Smooth muscle cell (in vitro differentiated cells): ENCODE measurements around the gene MTF1. TPM values are rescaled to one million over a fixed set of nuclear protein-coding genes. Genes with fewer than 3 reads are reported as not detected.

Experiments
- DNase-seq: peaks from one replicate; lab custom pipeline; 2025; ENCODE audit not compliant: unreplicated experiment; lab: John Stamatoyannopoulos, UW
- H2AFZ ChIP-seq: fragments of 200-600 bp; sonication (generic); 2 replicates; pipeline ENCODE4 v1.6.0; 2016; ENCODE audit warnings: antibody characterized with exemption, low read depth, mild to moderate bottlenecking
- H3F3A ChIP-seq: fragments of 200-600 bp; sonication (generic); 2 replicates; pipeline ENCODE4 v1.6.0; 2017; ENCODE audit warnings: antibody characterized with exemption, low read depth
- H3K27ac ChIP-seq: fragments of 200-600 bp; sonication (generic); 2 replicates; pipeline ENCODE4 v1.5.1; 2016; ENCODE audit warnings: low read depth, mild to moderate bottlenecking
- H3K27me3 ChIP-seq: fragments of 200-600 bp; sonication (generic); 2 replicates; pipeline ENCODE4 v1.6.1; 2016; ENCODE audit warnings: low read depth, mild to moderate bottlenecking
- H3K36me3 ChIP-seq: fragments of 200-600 bp; sonication (generic); 2 replicates; pipeline ENCODE4 v1.5.1; 2016; ENCODE audit warnings: low read depth
- H3K4me1 ChIP-seq: fragments of 200-600 bp; sonication (generic); 2 replicates; pipeline ENCODE4 v1.5.1; 2016; ENCODE audit warnings: low read depth
- H3K4me2 ChIP-seq: fragments of 200-600 bp; sonication (generic); 2 replicates; pipeline ENCODE4 v1.6.0; 2016; ENCODE audit warnings: mild to moderate bottlenecking
- H3K4me3 ChIP-seq: fragments of 200-600 bp; sonication (generic); 2 replicates; pipeline ENCODE4 v1.5.1; 2016; ENCODE audit warnings: mild to moderate bottlenecking
- H3K79me2 ChIP-seq: fragments of 200-600 bp; sonication (generic); 2 replicates; pipeline ENCODE4 v1.6.0; 2016; ENCODE audit warnings: low read depth, mild to moderate bottlenecking
- H3K9ac ChIP-seq: fragments of 200-600 bp; sonication (generic); 2 replicates; pipeline ENCODE4 v1.6.0; 2016; ENCODE audit warnings: low read depth
- H3K9me3 ChIP-seq: fragments of 200-600 bp; sonication (generic); replicated peaks from 2 replicates; pipeline ENCODE4 v1.5.1; 2016; ENCODE audit warnings: low read depth
- H4K20me1 ChIP-seq: fragments of 200-600 bp; sonication (generic); 2 replicates; pipeline ENCODE4 v1.6.0; 2016; ENCODE audit warnings: low read depth
- WGBS: methylation state at CpG from one replicate; pipeline ENCODE4 v1.1.7; 2016; ENCODE audit warnings: low lambda C conversion rate; 5-methylcytosine and 5-hydroxymethylcytosine counted together
- polyA plus RNA-seq: library from polyadenylated mRNA; unstranded; fragments of >200 nt; fragmentation: Nextera tagmentation; extraction: Ambion mirVana; gene quantifications from 2 replicates; pipeline ENCODE4 v1.2.1, GENCODE V29; 2016
- total RNA-seq: library from RNA; depleted of rRNA; stranded (reverse); fragments of >200 nt; gene quantifications from 2 replicates; pipeline ENCODE4 v1.2.3, GENCODE V29; 2014
- TF ChIP-seq, protein P1 (sequence below): fragments of 200-600 bp; sonication (generic); IDR thresholded peaks from 2 replicates; pipeline ENCODE4 v1.5.1; 2017; ENCODE audit warnings: borderline replicate concordance, mild to moderate bottlenecking, antibody characterized with exemption; ENCODE audit not compliant: insufficient read depth, poor library complexity, severe bottlenecking

Gene MTF1
- total and polyA plus RNA-seq, 2 experiments from 2014 or later: 6.8 to 25.9 TPM

DNA sequence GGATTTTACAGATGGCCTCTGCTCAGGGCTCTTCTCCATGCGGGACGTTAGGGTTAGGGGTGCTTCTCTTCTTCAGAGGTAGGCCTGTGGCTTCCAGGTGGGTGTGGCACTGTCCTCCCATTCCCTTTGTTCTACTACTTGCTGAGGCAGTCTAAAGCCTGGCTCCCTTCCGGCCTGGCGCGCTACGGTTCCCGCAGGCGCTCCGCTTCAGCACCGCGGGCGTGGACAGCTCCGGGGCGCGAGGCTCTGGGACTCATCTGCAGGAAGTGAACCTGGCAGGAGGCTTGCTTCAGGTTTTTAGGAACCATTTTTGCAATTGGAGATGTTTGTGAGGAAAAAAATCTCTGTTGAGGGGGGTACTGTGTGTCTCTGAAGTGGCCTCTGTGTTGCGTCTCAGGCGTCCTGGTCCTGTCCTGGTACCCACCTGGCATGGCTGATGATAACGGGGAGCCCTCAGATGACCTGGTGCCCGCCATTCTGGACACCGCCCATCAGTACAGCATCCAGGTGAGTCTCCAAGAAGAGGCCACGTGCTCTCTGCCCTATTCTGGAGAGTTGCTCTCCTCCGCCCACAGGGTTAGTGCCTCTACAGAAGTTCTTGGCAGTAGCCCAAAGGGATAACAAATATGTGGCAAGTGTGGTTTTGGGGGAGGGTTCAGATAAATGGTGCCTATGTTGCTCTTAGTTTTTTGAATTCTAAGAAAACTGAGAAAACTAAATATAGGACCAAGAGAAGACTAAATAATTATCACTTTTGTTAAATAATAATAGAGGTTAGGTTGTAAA, 63.9 kb downstream of the MTF1 start:
- Histone ChIP-seq H3K4me3 (no peak overlapping the region), H3K4me2 (no peak overlapping the region), H4K20me1 (no peaks in the 10 kb centered on the region), H3K36me3 (no peaks in the 10 kb centered on the region), H3K4me1 (peaks cover 3% of the 10 kb centered on the region), H3K79me2 (no peaks in the 10 kb centered on the region), H3K27ac (no peak overlapping the region), H3K27me3 (peaks cover 41% of the 10 kb centered on the region), H3K9ac (no peak overlapping the region), H3K9me3 (no peaks in the 10 kb centered on the region), H2AFZ (no peak overlapping the region), H3F3A (peaks cover under 1% of the 10 kb centered on the region)
- peak; percentile 13 for DNase-seq
- TF ChIP-seq, protein P1, sequence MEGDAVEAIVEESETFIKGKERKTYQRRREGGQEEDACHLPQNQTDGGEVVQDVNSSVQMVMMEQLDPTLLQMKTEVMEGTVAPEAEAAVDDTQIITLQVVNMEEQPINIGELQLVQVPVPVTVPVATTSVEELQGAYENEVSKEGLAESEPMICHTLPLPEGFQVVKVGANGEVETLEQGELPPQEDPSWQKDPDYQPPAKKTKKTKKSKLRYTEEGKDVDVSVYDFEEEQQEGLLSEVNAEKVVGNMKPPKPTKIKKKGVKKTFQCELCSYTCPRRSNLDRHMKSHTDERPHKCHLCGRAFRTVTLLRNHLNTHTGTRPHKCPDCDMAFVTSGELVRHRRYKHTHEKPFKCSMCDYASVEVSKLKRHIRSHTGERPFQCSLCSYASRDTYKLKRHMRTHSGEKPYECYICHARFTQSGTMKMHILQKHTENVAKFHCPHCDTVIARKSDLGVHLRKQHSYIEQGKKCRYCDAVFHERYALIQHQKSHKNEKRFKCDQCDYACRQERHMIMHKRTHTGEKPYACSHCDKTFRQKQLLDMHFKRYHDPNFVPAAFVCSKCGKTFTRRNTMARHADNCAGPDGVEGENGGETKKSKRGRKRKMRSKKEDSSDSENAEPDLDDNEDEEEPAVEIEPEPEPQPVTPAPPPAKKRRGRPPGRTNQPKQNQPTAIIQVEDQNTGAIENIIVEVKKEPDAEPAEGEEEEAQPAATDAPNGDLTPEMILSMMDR: no peak
- WGBS: 27% methylated on average over 22 of the region's 22 CpGs

DNA sequence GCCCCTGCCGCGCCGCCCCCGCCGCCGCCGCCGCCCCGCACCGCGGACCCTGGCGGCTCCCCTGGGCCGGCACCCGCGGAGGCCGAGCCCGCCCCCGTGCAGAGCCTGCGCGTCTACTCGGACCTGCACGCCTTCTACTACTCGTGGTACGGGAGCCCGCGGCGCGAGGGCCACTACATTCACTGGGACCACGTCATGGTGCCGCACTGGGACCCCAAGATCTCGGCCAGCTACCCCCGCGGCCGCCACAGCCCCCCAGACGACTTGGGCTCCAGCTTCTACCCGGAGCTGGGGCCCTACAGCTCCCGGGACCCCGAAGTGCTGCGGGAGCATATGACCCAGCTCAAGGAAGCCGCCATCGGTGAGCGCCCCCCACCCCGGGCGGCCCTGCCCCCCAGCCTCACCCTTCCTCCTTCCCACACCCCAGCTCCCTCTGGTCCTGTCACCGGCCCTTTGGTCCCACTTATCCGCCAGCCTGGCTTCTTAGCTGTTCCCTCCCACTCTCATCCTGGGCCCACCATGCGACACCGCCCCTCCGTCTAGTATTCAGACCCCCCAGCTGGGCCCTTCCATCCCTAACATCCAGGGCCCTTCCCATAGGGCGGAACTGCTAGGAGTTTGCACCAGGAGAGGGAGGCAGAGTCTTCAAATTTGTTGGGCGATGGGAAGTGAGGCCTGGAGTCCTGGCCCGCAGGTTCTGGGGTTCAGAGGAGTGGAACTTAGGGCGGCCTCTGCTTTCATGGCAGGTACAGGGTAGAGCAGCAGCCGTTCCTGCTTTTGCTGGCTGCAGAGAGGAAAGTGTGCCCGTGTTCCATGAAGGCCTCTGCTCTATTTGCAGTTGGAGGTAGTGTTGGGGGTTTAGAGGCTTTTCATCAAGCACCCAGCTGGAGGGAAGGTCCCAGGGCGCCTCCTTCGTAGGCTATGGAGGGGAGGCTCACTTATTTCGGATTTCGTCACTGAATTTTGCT, 64.7 kb downstream of the MTF1 start:
- Histone ChIP-seq H3K4me3 (peak overlapping the region; percentile 52), H3K4me2 (no peak overlapping the region), H3K9ac (no peak overlapping the region), H3F3A (no peaks in the 10 kb centered on the region), H3K36me3 (no peaks in the 10 kb centered on the region), H3K4me1 (peaks cover 3% of the 10 kb centered on the region), H3K79me2 (no peaks in the 10 kb centered on the region), H2AFZ (no peak overlapping the region), H4K20me1 (no peaks in the 10 kb centered on the region), H3K27ac (no peak overlapping the region), H3K27me3 (peaks cover 50% of the 10 kb centered on the region), H3K9me3 (no peaks in the 10 kb centered on the region)
- 24% methylated on average over 48 of the region's 59 CpGs for WGBS
- TF ChIP-seq, protein P1: no peak
- DNase-seq: no peak

DNA sequence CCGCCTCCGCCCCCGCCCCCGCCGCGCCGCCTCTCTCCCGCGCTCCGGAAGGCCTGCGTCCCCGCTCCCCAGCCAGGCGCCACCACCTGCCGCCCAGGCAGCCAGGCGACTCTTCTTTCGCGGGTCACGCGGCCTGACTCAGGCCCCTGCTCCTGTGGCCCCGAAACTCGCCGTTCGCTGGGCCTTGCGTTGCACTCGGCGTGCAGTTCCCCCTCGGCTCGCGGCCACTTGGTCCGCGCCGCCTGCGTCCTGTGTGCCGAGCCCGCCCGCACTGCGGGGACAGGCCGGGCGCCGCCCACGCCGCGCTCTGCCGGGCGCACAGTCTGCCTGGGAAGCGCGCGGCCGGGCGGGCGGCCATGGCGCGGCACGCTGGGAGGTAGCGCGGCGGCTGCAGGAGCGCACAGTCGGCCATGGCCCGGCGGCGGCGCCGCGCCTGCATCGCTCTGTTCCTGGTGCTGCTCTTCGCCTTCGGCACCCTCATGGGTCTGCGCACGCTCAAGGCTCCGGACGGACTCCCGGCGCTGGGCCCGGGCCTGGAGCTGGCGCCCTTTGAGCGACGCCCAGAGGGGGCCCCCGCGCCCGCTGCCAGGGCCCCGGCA, 65.5 kb downstream of the MTF1 start, which contains the start of gene MANEAL:
MANEAL (plus strand) TSS at position 75 of the 599 bp plus-strand sequence; CDS start at position 411, 336 bp downstream.
- Histone ChIP-seq H3K4me2 (peak within 1 kb of the TSS; percentile 90), H4K20me1 (no peaks in the 10 kb centered on the region), H3K27me3 (peaks cover 55% of the 10 kb centered on the region), H3K4me1 (peaks cover 3% of the 10 kb centered on the region), H3K27ac (no peak within 1 kb of the TSS), H3F3A (no peaks in the 10 kb centered on the region), H3K36me3 (no peaks in the 10 kb centered on the region), H3K9me3 (no peaks in the 10 kb centered on the region), H3K4me3 (peak within 1 kb of the TSS; percentile 52), H3K9ac (no peak within 1 kb of the TSS), H2AFZ (no peak within 1 kb of the TSS), H3K79me2 (no peaks in the 10 kb centered on the region)
- 1% methylated on average over 59 of the region's 82 CpGs for WGBS
- DNase-seq: peak; percentile 13
- TF ChIP-seq, protein P1: no peak
